Epithelial cell of esophagus (primary cell): ENCODE measurements around the gene CLCN3.
A peak's percentile ranks its signal among the peaks of the same experiment; 100 is the strongest.
"Not testable (repeated sequence)": the region's sequence is repeated elsewhere in the genome, so short reads cannot be mapped to it uniquely, and the experiment has no call there.

Experiments
- DNase-seq: peaks from one replicate; pipeline ENCODE4 v3.0.0; 2010; ENCODE audit warnings: low read depth
- H3K4me3 ChIP-seq: 2 replicates; pipeline ENCODE4 v1.5.1; 2011; ENCODE audit warnings: mild to moderate bottlenecking, low read length, control low read depth
- TF ChIP-seq, protein P1 (sequence below): IDR thresholded peaks from 2 replicates; pipeline ENCODE4 v1.5.1; 2011; ENCODE audit warnings: low read depth, mild to moderate bottlenecking, low read length, control low read depth, inconsistent platforms; ENCODE audit not compliant: insufficient read depth; ENCODE audit errors: missing control alignments

CLCN3 gene

DNA sequence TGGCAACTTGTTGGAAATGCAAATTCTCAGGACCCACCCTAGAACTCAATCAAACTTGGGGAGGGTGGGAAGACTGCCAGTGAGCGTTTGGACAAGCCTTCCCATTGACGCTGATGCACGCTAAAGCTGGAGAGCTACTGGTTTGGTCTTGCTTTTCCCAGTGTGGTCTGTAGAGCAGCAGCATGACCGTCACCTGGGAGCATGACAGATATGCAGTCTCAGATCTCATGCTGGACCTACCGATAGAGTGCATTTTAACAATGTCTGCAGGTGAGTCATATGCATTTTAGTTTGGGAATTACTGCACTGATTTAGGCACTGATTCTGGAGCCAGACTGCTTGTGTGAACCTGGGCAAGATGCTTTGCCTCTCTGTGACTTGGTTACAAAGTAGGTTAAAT lies 110.2 kb downstream of the CLCN3 start:
- TF ChIP-seq, protein P1, sequence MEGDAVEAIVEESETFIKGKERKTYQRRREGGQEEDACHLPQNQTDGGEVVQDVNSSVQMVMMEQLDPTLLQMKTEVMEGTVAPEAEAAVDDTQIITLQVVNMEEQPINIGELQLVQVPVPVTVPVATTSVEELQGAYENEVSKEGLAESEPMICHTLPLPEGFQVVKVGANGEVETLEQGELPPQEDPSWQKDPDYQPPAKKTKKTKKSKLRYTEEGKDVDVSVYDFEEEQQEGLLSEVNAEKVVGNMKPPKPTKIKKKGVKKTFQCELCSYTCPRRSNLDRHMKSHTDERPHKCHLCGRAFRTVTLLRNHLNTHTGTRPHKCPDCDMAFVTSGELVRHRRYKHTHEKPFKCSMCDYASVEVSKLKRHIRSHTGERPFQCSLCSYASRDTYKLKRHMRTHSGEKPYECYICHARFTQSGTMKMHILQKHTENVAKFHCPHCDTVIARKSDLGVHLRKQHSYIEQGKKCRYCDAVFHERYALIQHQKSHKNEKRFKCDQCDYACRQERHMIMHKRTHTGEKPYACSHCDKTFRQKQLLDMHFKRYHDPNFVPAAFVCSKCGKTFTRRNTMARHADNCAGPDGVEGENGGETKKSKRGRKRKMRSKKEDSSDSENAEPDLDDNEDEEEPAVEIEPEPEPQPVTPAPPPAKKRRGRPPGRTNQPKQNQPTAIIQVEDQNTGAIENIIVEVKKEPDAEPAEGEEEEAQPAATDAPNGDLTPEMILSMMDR = no peak
- no peak for DNase-seq
- no peak overlapping the region for H3K4me3 ChIP-seq

DNA sequence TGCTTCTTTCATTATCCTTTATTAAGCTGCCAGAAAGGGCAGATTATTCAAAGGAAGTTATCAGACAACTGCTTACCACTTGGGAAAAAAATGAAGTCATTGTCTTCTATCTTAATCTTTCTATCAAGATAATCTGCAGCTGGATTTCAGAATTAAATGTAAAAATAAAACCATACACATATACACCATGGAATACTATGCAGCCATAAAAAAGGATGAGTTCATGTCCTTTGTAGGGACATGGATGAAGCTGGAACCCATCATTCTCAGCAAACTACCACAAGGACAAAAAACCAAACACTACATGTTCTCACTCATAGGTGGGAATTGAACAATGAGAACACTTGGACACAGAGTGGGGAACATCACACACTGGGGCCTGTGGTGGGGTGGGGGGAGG lies 118.2 kb downstream of the CLCN3 start:
- H3K4me3 ChIP-seq, DNase-seq: not testable (repeated sequence)

DNA sequence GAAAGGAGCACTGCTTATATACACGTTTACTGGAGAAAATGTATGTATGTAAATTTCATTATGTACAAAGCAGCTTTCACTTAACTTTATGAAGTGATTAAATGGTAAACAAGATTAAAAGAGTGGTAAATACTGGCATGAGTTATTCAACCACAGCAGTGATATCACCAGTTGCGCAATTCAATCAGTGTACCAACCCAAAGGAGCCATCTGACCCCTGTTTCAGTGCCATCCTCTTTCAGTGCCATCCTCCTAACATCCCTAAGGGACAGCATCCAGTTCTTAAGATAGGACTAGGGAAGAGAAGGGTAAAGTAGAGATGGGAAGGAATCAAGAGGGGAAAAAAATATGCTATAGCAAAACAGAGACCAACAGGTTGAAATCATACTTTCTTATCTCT lies 121.2 kb downstream of the CLCN3 start:
- peak; percentile 68 for DNase-seq
- no peak overlapping the region for H3K4me3 ChIP-seq
- TF ChIP-seq, protein P1 = no peak

DNA sequence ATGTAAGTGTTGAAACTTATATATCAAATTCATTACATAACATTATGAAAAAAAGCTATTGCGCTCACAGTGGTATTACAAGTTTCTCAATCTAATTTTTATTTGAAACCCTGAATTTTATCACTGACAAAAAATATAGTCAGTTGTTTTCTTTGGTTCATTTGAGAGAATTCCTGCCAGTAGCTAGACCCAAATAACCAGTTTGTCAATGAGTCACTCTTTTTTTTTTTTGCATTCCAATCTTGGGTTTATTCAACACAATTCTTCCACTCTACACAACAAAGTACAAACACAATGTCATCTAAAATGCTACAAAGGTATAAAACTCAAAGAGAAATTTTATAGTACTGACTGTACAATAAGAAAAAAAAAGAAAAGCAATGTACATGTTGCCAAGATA lies 124.2 kb downstream of the CLCN3 start:
- no peak overlapping the region for H3K4me3 ChIP-seq
- TF ChIP-seq, protein P1 = no peak
- DNase-seq = peak; percentile 59

DNA sequence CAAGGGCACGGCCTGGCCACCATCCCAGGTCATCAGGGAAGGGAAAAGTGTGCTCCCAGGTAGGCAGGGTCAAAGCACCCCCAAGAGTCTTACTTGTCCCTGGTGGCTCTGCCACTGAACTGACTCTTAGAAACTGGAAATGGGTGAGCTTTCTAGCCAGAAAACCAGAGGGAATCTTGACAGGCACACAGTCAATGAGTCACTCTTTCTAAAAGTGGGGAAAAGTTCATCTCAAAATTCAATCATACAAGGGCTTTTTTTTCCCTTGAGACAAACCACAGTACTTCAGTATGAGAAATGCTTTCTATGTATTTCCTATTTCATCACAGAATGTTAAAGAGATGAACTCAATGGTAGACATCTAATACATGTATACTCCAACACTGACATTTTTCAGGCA lies 124.9 kb downstream of the CLCN3 start:
- H3K4me3 ChIP-seq = no peak overlapping the region
- TF ChIP-seq, protein P1 = no peak
- peak; percentile 67 for DNase-seq

DNA sequence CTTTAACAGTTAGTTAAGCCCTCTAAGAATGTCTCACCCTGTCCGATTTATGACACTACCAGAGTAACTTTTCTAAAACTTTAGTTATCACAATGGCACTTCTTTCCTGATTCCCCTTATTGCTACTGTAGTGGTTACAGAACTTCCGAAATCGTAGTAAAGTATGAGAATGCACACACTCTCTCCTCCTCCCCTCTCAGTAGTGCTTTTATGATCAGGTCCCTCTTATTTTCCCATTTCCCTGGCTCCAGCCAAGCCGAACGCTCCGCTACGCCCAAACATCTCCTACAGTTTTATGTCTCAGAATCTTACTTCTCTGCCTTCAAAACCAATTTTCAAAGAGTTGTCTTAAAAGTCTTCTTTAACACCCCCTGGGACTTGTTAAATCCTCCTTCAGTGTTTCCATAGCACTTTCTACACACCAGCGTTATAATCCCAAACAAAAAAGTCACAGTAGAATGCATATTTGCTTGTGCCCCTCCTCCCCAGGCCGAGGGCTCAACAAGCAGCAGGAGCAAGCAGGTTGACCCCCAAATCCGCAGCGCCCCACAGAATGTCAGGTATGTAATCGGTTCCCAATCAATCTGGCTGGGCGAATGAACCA lies 136.7 kb downstream of the CLCN3 start:
- peak overlapping the region; percentile 86 for H3K4me3 ChIP-seq
- TF ChIP-seq, protein P1 = no peak
- no peak for DNase-seq

DNA sequence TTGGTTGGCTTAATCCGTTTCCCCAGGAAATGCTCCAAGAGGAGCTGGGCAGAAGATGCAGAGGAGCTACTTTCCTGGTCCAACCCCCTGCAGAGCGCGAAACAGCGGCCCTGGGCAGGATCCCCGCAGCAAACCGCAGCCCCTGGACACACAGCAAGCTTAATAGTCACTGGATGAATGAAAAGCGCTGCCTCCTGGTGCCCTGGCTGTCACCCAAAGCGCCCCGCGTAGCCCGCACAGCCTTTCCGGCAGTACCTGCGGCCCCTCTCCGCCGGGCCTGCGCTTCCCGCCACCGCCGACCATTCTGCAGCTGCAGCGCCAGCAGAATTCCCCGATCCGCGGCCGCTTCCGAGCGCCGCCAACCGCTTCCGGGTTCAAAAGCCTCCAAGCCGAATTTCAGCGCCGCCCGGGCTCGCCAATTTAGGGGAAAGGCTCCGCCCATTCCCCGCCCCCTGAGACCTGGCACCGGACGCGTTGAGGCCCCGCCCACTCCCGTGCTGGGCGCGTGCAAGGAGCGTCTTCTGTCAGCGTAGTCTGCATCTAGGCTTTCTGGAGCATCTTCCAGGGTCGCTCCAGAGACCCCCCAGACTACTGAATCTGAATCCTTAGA lies 137.3 kb downstream of the CLCN3 start, which contains the start of gene HPF1:
HPF1 (minus strand) TSS at position 370 of the 610 bp plus-strand sequence; CDS start at position 303, 67 bp downstream.
- TF ChIP-seq, protein P1 = no peak
- H3K4me3 ChIP-seq = peak within 1 kb of the TSS; percentile 86
- DNase-seq = peak; percentile 92
